ENCODE measurements around the gene ELF1.

The ELF1 gene

GRCh38 chr13:41005704-41006103 lies 13.4 kb downstream of the ELF1 start:
- no peak for DNase-seq

- no peak for DNase-seq
Observed at GRCh38 chr13:41004875-41005693, 14.0 kb downstream of the ELF1 start.

DNA sequence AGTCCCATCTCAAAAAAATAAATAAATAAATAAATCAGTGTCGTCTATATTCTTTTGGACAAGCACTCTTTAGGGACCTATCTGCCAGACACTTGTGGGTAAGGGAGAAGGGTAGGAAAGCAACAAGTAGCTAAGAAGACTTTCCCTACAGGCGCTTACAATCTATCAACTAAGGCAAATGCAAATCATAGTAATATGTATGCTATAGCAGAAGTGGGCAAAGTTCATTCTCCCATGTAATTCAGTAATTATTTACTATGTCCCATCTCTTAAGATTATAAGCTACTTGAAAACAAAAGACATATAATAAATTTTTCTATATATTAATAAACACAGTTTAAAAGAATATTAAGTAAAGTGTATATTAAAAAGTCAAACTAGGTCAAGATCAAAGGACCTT lies 16.5 kb downstream of the ELF1 start:
- no peak for DNase-seq

DNA sequence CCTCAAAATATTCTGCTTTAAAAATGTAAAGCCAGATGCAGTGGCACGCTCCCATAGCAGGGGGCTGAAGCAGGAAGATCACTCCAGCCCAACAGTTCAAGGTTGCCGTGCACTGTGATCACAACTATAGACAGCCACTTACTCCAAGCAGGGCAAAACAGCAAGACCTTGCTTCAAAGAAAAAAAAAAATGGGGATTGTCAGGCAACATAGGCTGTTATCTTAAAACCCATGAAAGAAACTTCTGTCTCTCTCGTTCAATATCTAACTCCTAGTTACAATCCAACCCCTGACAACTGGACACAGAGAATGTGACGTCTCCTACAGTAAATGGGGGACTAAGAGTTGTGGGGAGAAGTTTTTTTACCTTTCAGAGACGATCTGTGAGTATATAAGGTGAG lies 17.4 kb downstream of the ELF1 start:
- no peak for DNase-seq

- DNase-seq = no peak
Observed at GRCh38 chr13:40999416-40999815, 19.7 kb downstream of the ELF1 start.

- DNase-seq = no peak
Observed at GRCh38 chr13:40996426-40997092, 22.6 kb downstream of the ELF1 start.

DNA sequence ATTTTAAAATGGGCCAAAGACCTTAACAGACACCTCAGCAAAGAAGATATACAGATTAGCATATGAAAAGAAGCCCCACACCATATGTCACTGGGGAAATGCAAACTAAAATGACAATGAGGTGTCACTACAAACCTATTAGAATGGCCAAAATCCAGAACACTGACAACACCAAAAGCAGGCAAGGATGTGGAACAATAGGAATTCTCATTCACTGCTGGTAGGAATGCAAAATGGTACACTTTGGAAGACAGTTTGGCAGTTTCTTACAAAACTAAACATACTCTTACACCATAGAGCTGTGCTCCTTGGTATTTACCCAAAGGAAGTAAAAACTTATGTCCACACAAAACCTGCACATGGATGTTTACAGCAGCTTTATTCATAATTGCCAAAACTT lies 23.1 kb downstream of the ELF1 start:
- no peak for DNase-seq

GRCh38 chr13:40994581-40995230 lies 24.4 kb downstream of the ELF1 start:
- DNase-seq = no peak

DNA sequence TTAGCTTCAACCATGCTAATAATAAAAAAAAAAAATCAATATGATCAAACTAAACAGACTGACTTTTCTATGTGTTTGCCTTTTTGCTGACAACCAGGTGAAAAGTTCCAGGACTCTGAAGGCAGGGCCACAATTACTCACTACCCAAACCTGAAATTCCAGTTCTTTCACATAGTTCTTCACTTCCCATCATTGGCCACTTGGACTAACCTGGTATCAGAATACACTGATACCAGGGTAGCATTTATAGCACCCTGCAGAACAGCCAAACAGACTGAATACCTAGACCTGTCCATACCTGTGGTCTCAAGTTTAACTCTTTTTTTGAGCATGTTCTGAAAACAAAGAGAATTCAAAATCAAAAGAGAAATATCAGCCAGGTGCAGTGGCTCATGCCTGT lies 25.1 kb downstream of the ELF1 start:
- no peak for DNase-seq

- DNase-seq = no peak
Observed at GRCh38 chr13:40992678-40993518, 26.2 kb downstream of the ELF1 start.

DNA sequence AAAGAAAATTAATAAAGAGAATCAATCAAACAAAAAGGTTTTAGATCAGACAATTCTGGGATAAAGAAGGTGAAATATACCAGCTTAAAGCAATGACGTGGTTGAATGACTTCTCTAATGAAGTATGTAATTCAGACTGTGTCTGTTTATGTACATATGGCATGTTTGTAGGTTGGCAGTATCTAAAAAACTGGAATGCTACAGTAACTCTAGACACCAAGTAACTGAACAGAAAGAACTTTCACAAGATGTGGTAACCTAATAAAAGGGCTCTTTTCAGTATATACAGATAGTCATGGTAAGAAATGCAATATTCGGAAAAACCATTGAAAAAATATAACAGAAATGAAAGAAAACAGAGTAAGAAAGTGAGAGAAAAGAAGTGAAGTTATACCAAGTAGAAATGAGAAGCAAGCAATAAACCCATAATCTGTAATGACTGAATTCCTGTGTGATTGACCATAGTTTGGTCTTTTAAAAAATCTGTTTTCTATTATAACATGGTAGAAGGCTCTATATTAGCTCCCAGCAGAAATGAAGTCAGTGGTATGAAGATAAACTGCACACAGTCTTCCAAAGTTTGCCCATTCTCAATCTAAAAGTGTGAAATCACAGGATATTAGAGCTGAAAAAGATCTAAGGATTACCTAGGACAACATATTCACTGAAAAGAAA lies 31.4 kb downstream of the ELF1 start:
- DNase-seq = no peak

DNA sequence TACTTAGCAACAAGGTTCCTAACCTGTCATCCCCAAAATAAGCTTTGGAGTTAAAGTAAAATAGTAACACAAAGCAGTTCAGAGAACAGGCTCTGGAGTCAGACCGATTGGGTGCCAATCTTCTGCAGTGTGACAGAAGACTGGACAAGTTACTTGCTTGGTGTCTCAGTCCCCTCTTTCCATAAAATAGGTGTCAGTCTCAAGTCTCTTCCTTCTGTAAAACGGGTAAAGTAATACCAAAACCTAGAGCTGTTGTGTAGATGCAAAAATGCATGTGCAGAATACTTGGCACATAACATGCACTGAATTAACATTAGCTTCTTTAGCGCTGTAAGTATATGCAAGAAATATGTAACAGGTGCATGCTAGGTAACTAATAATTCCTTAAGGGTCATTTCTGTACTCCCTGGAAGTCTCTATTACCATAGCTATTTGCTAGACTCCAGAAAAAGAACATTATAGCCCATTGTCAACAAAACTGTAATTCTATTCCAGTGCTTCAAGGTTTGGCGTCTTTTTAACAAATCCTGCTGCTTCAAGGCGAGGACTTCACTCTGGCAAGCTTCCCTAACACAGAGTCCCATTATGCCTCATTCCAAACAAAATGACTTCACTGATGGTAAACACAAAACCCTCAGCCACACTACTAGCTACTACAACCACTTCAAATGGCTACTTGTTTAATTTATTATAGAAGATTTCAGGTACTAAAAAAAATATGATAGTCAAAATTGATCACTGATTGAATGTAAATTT lies 32.8 kb downstream of the ELF1 start:
- DNase-seq = no peak

DNA sequence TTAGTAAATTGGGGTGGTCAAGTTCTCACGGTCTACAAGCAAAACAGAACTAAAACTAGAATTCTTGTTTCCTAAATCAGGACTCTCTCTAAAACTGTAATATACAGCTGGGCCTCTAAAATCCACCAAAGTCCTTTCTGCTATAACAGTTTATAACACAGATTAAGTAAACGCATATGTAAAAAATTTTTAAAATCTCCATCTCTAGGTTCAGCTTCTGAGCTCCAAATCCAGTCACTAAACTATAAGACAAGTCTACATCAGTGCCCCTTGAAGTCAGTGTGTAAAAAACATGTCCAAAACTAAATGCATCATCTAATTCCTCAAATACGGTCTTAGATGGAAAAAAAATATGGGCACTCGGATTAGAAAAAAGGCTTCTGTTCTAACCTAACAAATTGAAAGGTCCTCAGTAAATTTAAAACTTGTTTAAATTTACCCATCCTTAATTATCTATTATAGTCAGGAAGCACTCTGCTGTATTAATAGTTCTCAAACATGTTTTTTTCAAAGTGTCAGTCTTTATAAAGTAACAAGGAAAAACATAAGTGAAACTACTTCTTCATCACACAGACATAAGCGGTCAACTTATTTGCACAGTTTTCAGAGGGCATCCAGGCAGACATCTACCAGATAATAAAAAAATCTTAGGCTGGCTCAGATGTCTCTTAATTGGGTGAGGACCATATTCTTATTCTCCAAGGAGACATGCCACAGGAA lies 33.6 kb downstream of the ELF1 start:
- no peak for DNase-seq

DNA sequence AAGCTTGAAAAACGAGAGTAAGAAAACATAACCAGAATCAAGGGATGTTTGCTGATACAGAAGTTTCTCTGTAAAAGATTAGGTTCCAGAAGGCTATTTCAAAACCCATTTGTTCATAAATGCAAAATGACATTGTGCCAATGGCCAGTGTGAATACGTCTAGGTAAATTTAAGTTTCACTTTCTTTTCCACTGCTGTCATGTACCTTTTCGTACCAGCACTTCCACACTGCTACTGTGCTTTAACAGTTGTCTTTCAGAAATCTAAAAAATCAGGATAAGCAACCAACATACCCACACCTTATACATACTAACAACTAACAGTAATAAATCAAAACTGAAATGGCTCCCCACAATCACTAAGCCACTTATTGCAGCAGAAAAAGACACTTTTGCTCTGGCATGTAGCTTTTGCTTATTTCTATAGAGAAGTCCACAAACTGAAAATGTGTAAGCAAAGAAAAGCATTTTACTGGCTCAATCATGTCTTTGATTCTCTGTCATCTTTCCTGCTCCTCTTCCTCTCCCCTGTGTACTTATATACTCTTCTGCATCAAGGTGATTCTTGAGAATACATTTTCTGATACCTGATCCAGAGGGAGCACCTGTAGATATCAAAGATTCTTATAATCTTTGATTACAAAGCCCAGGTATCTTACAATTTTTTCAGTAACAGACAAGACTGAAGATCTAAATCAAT lies 34.3 kb downstream of the ELF1 start:
- no peak for DNase-seq

- no peak for DNase-seq
Observed at GRCh38 chr13:40983725-40984667, 35.1 kb downstream of the ELF1 start.

- no peak for DNase-seq
Observed at GRCh38 chr13:40983259-40983658, 35.9 kb downstream of the ELF1 start.

- no peak for DNase-seq
Observed at GRCh38 chr13:40982772-40983171, 36.3 kb downstream of the ELF1 start.

DNA sequence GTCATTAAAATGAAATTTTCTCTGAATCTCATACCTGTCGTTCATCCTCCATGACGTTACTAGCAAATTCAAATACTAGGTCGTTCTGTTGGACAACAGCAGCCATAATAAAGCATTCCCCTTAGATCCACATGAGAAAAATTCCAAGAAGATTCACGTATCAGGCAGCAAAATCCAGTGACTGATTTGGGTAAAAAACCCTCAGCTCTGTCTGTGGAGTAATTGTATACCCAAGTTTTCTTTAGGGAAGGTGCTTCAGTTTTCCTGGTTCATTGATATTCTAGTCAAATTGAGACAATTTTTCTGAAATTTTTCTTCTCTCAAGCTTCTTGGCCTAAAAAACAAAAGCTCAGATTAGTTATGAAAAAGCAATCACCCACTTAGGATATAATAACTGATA lies 37.2 kb downstream of the ELF1 start:
- no peak for DNase-seq

DNA sequence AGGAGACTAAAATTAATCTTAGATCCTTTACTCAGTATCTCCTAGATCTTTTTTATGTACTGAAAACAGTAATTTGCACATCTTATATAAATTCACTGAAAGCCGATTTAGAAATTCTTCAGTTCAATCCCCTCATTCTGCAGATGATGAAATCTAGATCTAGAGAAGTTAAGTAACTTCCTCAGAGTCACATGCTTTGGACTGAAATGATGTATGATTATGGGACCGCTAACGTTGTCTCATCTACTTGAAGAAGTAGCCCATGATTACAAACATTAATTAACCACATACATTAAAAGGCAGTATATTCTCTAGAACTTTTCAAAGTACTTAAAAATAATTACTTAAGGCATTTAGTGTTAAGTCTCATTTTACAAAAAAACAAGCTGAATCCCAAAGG lies 37.8 kb downstream of the ELF1 start:
- DNase-seq = no peak
